Dedifferentiated amniotic fluid mesenchymal stem cell (primary cell): ENCODE measurements around the gene GNG8.
A peak's percentile ranks its signal among the peaks of the same experiment; 100 is the strongest.
"Not testable (repeated sequence)": the region's sequence is repeated elsewhere in the genome, so short reads cannot be mapped to it uniquely, and the experiment has no call there.

ENCODE experiments used
- DNase-seq: peaks from one replicate; pipeline ENCODE4 v3.0.0-alpha.2; 2016; ENCODE audit errors: extremely low spot score

Gene GNG8

DNA sequence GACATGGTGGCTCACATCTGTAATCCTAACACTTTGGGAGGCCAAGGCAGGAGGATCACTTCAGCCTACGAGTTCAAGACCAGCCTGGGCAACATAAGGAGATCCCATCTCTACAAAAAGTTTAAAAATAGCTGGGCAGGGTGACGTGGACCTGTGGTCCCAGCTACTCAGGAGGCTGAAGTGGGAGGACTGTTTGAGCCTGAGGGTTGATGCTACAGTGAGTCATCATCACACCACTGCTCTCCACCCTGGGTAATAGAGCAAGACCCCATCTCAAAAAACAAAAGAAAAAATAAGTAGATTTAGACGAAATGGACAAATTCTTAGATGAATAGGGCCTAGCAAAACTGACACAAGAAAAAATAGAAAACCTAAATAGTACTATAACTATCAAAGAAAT is 10.4 kb upstream of the GNG8 start:
- DNase-seq = no peak

DNA sequence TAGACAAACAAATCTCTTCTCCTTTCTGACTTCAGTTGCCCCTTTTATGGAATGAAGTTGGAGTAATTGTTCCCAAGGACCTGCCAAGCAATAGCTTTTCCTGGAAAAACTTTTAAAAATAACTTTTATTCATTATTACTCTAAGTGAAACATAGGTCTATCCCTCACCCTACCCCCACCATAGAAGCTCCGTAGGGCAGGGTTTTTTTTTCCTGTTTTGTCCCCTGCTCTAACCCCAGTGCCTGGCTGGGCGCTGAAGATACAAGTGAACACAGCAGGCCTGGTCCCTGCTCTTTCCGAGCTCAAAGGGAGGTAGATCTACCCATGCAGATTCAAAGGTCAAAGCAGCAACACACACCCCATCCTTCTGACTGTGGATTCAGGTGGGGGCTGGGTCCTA is 8.7 kb upstream of the GNG8 start:
- DNase-seq = no peak

DNA sequence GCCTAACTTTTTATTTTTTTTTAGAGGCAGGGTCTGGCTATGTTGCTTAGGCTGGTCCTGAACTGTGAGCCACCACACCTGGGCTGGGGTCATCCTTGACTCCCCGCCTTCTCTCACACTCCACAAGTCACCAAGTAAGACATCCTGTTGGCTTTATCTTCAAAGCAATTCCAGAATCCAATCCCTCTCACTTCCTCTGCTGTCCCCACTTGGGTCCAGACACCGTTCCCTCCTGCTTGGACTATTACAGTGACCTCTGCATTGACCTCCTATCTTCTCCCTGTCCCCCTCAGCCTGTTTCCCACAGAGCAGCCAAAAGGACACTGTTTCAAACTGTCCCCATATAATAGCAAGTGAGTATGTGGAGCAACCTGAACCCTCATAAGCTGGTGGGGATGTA is 4.7 kb upstream of the GNG8 start:
- DNase-seq = no peak

DNA sequence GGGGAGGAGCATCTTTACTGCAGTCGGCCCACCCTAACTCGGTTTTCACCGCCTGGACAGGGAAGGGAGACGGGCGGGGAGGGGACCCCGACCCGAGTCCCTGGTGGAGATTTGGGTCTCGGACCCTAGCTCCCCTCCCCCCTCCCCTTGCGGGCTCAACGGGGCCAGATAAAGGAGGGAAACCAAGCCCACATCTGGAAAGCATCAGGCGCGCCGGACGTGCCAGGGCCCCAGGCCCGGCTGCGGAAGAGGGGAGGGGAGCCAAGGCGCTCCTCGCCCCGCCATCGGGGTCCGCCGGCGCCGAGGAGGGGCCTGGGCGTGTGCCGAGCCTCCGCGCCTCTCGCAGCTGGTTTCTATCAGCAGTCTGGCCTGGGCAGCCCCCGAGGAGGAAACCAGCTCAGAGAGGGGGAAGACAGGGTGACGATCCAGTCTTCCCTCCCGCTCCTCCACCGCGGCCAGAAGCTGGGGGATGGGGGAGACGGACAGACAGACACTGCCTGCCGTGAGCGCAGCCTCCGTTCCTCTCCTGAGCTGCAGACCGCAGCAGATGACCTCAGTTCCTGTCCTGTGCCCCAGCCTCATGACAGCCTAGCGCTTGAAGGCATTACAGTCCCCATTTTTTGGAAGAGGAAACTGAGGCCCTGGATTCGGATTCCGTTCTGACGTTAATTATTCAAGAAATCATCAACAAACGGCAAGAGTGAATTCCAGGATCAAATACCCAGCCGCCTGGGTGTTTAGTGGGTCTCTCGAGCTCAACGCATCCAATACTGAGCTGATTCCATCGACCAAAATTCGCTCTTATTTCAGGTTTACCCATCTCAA is 3.6 kb upstream of the GNG8 start:
- peak; percentile 20 for DNase-seq

DNA sequence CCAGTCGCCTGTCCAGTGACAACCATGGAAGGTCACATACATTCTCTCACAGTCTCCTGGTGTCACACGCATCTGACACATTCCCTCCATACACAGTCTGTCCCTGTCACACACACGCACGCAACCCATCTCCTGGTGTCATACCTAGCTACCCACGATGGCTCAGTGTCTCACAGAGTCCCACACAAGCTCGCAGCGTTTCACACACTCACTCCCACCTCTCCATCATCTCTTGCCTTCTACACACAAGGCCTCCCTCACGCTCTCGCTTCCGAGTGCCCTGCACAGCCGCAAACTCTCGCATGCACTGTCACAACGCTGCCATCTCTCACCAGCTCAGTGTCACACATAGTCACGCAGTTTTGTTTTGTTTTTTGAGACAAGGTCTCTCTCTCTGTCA is 1.2 kb upstream of the GNG8 start:
- DNase-seq = no peak

- DNase-seq = no peak
These were observed 1.3 kb downstream of the GNG8 start for GRCh38 chr19:46634656-46635218.

DNA sequence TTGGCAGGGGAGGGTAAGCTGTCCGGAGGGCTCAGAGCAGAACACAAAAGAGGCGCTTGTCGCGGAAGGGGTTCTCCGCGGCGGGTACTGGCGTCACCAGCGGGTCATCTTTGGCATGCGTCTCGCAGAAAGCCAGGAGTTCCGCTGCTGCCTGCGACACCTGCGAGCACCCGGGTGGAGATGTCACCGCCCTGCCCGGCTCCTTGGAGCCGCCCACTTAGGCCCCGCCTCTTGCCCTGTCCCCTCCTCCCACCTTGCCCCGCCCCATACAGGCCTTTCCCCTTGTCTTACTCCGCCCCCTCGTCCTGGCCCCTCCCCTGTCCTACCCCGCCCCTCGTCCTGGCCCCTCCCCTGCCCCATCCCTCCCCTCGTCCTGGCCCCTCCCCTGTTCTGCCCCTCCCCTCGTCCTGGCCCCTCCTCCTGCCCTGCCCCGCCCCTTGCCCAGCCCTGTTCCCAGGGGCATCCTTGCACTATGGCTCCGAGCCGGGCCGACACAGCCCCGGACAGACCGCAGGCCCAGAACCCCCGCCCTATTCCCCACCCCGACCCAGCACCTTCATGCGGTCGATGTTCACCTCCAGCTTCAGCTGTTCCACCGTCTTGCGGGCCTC is 1.9 kb downstream of the GNG8 start:
- DNase-seq = no peak

DNA sequence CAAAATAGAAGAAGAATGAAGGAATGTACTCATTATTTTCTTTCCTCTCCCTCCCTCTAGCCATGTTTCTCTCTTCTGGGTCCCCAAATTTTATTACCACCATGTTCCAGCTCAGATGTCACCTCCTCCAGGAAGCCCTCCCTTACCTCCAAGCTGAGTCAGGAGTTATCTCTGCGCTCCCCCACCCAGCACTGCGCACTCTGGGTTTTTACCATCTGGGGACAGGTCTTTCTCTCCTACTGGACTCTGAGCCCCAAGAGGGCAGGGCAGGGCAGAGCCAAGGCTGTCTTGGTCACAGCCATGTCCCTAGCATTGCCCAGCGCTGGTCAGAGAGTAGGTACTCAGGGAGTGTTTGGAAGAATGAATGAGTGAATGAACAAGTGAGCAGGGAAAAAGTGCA is 2.9 kb downstream of the GNG8 start:
- no peak for DNase-seq

DNA sequence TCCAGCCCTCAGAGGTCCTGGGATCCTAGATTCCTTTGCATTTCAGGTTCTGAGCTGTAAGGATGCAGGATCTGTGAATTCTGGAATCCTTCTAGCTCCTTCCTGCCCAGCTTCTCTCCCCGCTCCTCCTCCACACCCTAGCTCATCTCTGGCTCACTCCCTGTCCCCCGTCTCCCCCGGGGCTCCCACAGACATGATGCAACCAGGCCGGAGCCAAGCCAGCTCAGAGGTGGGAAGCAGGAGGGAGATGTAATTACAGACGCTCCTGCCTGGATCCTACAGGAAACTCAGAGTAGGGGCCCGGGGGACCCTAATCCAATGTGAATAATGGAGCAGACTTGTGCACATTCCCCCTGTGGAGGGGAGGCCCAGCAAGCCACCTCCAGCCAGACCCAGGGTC is 4.5 kb downstream of the GNG8 start:
- no peak for DNase-seq

GRCh38 chr19:46630586-46631205 is 5.3 kb downstream of the GNG8 start:
- DNase-seq = no peak

GRCh38 chr19:46629546-46630025 is 6.4 kb downstream of the GNG8 start:
- DNase-seq = no peak

- DNase-seq = not testable (repeated sequence)
These were observed 7.0 kb downstream of the GNG8 start for GRCh38 chr19:46628970-46629369.

DNA sequence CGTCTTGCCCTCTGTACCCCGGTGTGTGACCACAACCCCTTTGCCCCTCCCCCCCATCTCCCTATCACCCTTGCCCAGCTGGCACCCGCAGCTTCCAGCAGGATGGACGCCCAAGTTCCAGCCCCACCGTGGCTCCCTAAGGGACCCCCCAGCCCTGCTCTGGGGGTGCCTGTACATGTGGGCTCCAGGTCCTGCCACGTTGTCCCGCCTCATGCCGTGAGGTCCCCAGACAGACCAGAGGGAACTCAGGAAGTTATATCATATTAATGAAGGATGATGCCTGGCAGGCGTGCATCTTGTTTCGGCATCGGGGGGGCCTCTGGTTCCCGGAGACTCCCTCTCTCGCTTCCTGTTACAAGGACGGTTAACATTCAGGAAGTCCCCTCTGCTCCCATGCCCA is 9.6 kb downstream of the GNG8 start:
- DNase-seq = no peak

DNA sequence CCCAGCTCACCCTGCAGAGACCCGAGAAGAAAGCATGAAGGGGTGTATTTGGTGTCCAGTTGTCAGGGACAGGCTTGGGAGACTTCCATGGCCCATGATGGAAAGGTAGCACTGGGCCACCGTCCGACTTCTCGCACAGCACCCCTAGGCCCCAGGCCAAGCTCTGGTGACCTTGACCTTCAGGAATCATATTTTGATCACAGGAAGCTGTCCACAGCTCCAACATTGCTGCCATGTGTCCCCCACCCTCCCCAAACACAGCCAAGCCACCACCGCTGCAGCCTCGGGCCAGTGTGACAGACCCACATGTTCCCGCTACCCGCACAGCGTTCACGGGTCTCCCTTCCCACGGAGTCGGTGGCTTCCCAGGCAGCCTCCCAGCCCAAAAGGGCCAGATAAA is 10.3 kb downstream of the GNG8 start:
- no peak for DNase-seq

GRCh38 chr19:46624958-46625661 is 10.9 kb downstream of the GNG8 start, which contains the start of gene PTGIR:
TSS of gene PTGIR (minus strand) at chr19:46625089. CDS start at chr19:46624225, 864 bp downstream.
- DNase-seq = peak; percentile 60

- no peak for DNase-seq
These were observed 12.0 kb downstream of the GNG8 start for GRCh38 chr19:46623915-46624502.

GRCh38 chr19:46622118-46622446 is 13.9 kb downstream of the GNG8 start:
- DNase-seq = no peak

DNA sequence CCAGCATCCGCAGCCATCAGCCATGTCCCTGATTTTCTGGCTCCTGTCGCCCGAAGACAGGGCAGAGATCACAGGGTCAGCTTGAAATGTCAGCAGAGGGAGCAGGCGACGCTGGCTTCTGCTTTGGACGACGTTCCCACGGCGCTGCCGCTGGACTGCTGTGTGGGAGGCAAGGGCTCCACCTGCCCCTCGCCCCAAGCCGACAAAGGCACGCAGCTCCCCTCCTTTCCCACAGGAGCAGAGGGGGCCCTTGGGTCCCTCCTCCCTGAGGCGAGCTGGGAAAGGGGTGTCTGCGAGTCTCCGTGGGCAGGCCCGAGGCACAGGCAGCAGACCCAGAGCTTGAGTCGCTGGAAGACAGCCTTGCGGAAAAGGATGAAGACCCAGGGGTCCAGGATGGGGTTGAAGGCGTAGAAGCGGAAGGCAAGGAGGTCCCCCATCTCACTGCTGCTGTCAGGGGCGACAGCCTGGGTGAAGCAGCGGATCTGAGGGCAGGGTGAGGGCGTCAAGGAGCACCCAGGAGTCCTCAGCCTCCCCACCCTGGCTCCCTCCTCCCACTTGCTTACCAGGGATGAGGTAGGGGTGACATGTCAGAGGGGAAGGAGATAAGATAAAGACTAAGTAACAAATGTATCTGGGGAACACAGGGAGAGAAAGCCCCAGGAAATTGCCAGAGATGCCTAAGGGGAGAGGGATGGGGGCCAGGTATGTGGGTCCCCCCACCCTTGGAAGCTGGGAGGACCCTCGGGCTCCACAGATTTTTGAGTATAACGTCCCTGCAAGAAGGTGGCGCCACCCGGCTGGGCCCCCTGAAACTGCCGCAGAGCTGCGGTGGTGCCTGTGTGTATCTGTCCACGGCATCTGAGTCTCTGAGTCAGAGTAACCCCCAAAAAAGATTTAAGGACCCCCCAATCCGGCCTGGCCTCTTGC is 14.5 kb downstream of the GNG8 start:
- DNase-seq = no peak

DNA sequence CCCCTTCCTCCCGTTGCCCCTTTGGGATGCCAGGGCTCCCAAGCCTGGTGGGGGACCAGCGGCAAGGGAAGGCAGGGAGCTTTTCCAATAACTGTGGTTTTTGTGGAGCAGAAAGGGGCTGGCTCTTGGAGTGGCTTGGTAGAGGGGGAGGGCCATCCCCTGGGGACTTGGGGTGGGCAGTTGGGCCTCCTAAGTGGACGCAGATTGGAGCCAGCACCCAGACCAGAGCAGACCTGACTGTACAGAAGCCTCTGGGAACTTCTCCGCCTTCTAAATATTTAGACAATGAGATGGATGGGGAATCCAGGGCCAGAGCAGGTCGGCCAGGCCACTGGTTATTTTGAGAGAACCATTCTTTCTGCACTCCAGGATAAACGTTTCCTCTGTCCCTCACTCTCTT is 15.3 kb downstream of the GNG8 start:
- no peak for DNase-seq

DNA sequence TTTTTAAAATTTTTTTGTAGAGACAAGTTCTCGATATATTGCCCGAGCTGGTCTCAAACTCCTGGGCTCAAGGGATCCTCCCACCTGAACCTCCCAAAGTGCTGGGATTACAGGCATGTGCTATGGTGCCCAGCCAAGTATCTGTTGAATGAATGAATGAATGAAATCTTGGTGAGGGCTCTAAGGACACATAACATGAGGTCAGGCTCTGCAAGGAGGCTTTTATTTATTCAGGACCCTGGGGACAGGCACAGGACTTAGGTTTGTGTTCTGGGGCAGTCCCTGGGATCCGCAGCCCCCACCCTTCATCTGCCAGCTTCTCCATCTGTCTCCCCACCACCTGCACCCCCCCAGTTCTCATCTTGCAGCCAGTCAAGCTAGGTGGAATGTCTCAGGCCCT is 15.7 kb downstream of the GNG8 start:
- DNase-seq = no peak
